ENCODE data around the gene SMAGP.

DNA sequence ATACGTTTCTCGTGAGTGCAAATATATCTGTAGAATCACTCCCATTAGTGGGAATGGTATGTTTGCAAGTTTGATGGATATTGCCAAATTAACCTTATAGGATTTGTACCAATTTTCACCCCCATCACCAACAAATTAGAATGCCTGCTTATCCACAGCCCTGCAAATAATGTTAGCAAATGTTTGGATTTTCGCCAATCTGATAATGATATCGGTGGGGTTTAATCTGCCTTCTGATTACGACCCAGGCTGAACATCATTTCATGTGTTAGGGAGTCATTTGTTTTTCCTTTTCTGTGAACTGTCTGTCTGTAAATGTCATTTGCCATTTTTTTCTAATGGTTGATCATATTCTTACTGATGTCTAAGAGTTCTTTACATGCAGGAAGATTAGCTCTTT lies 35.7 kb downstream of the SMAGP start:
- TF ChIP-seq EZH2 (IDR thresholded peaks at IDR 0.05; ENCODE audit: low read length) = no peak
- TF ChIP-seq, protein P1, sequence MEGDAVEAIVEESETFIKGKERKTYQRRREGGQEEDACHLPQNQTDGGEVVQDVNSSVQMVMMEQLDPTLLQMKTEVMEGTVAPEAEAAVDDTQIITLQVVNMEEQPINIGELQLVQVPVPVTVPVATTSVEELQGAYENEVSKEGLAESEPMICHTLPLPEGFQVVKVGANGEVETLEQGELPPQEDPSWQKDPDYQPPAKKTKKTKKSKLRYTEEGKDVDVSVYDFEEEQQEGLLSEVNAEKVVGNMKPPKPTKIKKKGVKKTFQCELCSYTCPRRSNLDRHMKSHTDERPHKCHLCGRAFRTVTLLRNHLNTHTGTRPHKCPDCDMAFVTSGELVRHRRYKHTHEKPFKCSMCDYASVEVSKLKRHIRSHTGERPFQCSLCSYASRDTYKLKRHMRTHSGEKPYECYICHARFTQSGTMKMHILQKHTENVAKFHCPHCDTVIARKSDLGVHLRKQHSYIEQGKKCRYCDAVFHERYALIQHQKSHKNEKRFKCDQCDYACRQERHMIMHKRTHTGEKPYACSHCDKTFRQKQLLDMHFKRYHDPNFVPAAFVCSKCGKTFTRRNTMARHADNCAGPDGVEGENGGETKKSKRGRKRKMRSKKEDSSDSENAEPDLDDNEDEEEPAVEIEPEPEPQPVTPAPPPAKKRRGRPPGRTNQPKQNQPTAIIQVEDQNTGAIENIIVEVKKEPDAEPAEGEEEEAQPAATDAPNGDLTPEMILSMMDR (optimal IDR thresholded peaks at IDR 0.05 in 1 of 3, IDR thresholded peaks at IDR 0.05 in 1 of 3, conservative IDR thresholded peaks at IDR 0.05 in 1 of 3; ENCODE audit: extremely low read depth in 1 of 3, insufficient read depth in 2 of 3, low read length in 3 of 3) = no peak
